Measurements from ENCODE around the gene PBXIP1. TPM values are rescaled to one million over a fixed set of nuclear protein-coding genes. Genes with fewer than 3 reads are reported as not detected.

The PBXIP1 gene
- total and polyA plus RNA-seq, 2 of the 13 experiments (the other 11 are each of a cell fraction or from before 2014, with no cell fraction given), result 16.3 to 31.9 TPM

DNA sequence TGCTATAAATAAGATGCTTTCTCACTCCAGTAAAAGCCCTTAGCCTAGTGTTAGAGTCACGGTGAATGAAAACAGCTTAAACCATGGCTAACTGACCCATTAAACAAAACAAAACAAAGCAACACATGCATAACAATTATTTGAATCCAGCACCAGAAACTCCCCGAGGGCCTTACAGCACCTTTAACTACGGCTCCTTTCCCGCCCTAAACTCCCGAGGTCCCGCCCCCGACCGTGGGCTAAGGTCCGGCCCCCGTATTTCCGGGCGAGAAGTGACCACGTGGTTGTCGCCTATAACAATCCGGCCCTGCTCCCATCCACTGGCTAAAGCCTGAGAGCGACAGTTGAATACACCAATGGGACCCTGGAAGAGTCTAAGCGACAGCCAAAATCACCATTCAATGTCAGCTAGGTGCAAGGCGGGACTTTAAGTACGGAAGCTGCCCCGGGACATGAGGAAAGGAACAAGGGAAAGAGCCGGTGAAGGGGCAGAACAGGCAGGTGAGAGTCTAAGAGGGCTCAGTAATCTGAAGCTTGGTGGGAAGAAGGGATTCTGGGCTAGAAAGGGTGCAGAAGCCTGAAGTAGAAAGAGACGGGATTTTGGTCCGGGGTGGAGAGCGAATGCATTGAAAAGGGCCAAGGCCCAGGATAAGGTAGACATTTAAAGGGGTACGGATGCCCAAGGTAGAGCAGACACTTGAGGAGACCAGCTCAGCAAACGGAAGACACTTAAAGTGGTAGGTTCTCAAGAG lies 27.2 kb upstream of the PBXIP1 start, which contains the start of gene FLAD1 (continued):
- TF ChIP-seq, protein P1, sequence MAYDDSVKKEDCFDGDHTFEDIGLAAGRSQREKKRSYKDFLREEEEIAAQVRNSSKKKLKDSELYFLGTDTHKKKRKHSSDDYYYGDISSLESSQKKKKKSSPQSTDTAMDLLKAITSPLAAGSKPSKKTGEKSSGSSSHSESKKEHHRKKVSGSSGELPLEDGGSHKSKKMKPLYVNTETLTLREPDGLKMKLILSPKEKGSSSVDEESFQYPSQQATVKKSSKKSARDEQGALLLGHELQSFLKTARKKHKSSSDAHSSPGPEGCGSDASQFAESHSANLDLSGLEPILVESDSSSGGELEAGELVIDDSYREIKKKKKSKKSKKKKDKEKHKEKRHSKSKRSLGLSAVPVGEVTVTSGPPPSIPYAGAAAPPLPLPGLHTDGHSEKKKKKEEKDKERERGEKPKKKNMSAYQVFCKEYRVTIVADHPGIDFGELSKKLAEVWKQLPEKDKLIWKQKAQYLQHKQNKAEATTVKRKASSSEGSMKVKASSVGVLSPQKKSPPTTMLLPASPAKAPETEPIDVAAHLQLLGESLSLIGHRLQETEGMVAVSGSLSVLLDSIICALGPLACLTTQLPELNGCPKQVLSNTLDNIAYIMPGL (CRISPR knock-in tag; IDR thresholded peaks at IDR 0.05; ENCODE audit: borderline replicate concordance in 1 of 2, low read depth in 1 of 2), result 0 out of 4 replicates have a peak, but pooled peaks of 1 of the 2 experiments have one; percentile 25
- TF ChIP-seq ZNF317 (CRISPR knock-in tag; IDR thresholded peaks at IDR 0.05), result peak; percentile 52; the same call in 1 of the 2 replicates
- no peak for TF ChIP-seq ZNF121 (CRISPR knock-in tag; IDR thresholded peaks at IDR 0.05)
- TF ChIP-seq MEIS2 (CRISPR knock-in tag; IDR thresholded peaks at IDR 0.05), result 0 out of 2 replicates have a peak, but pooled peaks have one; percentile 15
- TF ChIP-seq, protein P2, sequence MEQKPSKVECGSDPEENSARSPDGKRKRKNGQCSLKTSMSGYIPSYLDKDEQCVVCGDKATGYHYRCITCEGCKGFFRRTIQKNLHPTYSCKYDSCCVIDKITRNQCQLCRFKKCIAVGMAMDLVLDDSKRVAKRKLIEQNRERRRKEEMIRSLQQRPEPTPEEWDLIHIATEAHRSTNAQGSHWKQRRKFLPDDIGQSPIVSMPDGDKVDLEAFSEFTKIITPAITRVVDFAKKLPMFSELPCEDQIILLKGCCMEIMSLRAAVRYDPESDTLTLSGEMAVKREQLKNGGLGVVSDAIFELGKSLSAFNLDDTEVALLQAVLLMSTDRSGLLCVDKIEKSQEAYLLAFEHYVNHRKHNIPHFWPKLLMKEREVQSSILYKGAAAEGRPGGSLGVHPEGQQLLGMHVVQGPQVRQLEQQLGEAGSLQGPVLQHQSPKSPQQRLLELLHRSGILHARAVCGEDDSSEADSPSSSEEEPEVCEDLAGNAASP (CRISPR knock-in tag; IDR thresholded peaks at IDR 0.05; ENCODE audit: borderline replicate concordance), result peak; percentile 46; the same call in 1 of the 2 replicates
- TF ChIP-seq, protein P3, sequence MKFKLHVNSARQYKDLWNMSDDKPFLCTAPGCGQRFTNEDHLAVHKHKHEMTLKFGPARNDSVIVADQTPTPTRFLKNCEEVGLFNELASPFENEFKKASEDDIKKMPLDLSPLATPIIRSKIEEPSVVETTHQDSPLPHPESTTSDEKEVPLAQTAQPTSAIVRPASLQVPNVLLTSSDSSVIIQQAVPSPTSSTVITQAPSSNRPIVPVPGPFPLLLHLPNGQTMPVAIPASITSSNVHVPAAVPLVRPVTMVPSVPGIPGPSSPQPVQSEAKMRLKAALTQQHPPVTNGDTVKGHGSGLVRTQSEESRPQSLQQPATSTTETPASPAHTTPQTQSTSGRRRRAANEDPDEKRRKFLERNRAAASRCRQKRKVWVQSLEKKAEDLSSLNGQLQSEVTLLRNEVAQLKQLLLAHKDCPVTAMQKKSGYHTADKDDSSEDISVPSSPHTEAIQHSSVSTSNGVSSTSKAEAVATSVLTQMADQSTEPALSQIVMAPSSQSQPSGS (CRISPR knock-in tag; IDR thresholded peaks at IDR 0.05), result peak; percentile 14; the same call in 1 of the 2 replicates
- no peak for TF ChIP-seq PAX8 (CRISPR knock-in tag; IDR thresholded peaks at IDR 0.05; ENCODE audit: borderline replicate concordance)
- no peak for TF ChIP-seq ZNF451 (CRISPR knock-in tag; IDR thresholded peaks at IDR 0.05)
- TF ChIP-seq, protein P4, sequence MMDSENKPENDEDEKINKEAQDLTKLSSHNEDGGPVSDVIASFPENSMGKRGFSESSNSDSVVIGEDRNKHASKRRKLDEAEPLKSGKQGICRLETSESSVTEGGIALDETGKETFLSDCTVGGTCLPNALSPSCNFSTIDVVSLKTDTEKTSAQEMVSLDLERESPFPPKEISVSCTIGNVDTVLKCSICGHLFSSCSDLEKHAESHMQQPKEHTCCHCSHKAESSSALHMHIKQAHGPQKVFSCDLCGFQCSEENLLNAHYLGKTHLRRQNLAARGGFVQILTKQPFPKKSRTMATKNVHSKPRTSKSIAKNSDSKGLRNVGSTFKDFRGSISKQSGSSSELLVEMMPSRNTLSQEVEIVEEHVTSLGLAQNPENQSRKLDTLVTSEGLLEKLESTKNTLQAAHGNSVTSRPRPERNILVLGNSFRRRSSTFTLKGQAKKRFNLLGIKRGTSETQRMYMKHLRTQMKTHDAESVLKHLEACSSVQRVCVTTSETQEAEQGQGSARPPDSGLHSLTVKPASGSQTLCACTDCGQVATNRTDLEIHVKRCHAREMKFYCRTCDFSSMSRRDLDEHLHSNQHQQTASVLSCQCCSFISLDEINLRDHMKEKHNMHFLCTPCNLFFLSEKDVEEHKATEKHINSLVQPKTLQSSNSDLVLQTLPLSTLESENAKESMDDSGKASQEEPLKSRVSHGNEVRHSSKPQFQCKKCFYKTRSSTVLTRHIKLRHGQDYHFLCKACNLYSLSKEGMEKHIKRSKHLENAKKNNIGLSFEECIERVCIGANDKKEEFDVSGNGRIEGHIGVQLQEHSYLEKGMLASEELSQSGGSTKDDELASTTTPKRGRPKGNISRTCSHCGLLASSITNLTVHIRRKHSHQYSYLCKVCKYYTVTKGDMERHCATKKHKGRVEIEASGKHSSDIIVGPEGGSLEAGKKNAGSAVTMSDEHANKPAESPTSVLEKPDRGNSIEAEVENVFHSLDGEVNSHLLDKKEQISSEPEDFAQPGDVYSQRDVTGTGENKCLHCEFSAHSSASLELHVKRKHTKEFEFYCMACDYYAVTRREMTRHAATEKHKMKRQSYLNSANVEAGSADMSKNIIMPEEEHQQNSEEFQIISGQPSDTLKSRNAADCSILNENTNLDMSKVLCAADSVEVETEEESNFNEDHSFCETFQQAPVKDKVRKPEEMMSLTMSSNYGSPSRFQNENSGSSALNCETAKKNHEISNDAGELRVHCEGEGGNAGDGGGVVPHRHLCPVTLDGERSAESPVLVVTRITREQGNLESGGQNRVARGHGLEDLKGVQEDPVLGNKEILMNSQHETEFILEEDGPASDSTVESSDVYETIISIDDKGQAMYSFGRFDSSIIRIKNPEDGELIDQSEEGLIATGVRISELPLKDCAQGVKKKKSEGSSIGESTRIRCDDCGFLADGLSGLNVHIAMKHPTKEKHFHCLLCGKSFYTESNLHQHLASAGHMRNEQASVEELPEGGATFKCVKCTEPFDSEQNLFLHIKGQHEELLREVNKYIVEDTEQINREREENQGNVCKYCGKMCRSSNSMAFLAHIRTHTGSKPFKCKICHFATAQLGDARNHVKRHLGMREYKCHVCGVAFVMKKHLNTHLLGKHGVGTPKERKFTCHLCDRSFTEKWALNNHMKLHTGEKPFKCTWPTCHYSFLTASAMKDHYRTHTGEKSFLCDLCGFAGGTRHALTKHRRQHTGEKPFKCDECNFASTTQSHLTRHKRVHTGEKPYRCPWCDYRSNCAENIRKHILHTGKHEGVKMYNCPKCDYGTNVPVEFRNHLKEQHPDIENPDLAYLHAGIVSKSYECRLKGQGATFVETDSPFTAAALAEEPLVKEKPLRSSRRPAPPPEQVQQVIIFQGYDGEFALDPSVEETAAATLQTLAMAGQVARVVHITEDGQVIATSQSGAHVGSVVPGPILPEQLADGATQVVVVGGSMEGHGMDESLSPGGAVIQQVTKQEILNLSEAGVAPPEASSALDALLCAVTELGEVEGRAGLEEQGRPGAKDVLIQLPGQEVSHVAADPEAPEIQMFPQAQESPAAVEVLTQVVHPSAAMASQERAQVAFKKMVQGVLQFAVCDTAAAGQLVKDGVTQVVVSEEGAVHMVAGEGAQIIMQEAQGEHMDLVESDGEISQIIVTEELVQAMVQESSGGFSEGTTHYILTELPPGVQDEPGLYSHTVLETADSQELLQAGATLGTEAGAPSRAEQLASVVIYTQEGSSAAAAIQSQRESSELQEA (CRISPR knock-in tag; IDR thresholded peaks at IDR 0.05; ENCODE audit: not compliant biosample characterization), result no peak
- TF ChIP-seq ZNF441 (CRISPR knock-in tag; IDR thresholded peaks at IDR 0.05; ENCODE audit: borderline replicate concordance), result no peak
- TF ChIP-seq, protein P5, sequence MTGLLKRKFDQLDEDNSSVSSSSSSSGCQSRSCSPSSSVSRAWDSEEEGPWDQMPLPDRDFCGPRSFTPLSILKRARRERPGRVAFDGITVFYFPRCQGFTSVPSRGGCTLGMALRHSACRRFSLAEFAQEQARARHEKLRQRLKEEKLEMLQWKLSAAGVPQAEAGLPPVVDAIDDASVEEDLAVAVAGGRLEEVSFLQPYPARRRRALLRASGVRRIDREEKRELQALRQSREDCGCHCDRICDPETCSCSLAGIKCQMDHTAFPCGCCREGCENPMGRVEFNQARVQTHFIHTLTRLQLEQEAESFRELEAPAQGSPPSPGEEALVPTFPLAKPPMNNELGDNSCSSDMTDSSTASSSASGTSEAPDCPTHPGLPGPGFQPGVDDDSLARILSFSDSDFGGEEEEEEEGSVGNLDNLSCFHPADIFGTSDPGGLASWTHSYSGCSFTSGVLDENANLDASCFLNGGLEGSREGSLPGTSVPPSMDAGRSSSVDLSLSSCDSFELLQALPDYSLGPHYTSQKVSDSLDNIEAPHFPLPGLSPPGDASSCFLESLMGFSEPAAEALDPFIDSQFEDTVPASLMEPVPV (CRISPR knock-in tag; IDR thresholded peaks at IDR 0.05), result no peak
